B cell (primary cell): ENCODE measurements around the gene PPTC7. TPM values are rescaled to one million over a fixed set of nuclear protein-coding genes. Genes with fewer than 3 reads are reported as not detected.

ENCODE experiments used
- polyA plus RNA-seq: library from polyadenylated mRNA; depleted of rRNA; stranded (reverse); fragments of >200 nt; gene quantifications from 2 replicates; pipeline ENCODE4 v1.2.3, GENCODE V29; 2012
- small RNA-seq: library from RNA; depleted of rRNA; stranded (forward); fragments of <200 nt; gene quantifications from one replicate; pipeline ENCODE3, GENCODE V24; 2012; ENCODE audit warnings: low replicate concordance, low read depth; ENCODE audit not compliant: insufficient read length
- total RNA-seq, 2 donors: library from RNA; stranded (reverse); fragments of 120-200 nt in 1 of 2; gene quantifications; 1 replicate in 1 of 2; 2 replicates in 1 of 2; pipeline versions ENCODE4 v1.2.3 to v1.2.4, GENCODE V29; 2013 to 2022

Gene PPTC7
- total and polyA plus RNA-seq, 2 donors (not counting 1 experiment from before 2014, with no cell fraction given): 20.7 to 44.9 TPM

Small RNA genes within 50 kb of the gene (small RNA-seq; reads per million reads assigned to genes)
- gene RF00278 (not detected), gene RN7SL387P (not detected)

Other genes starting within 250 kb of the PPTC7 start
- gene ANAPC7, start 179.6 kb downstream of the PPTC7 start, total RNA-seq: 68.4 and 68.8 TPM in 2 replicates
- 56.9 and 60.1 TPM in 2 replicates for gene ANAPC7, start 179.6 kb downstream of the PPTC7 start, polyA plus RNA-seq
- 360 and 374 TPM in 2 replicates for gene ARPC3, start 133.0 kb downstream of the PPTC7 start, total RNA-seq
- gene ARPC3, start 133.0 kb downstream of the PPTC7 start, polyA plus RNA-seq: 121 and 197 TPM in 2 replicates
- 12.3 and 13.4 TPM in 2 replicates for gene GPN3, start 115.1 kb downstream of the PPTC7 start, total RNA-seq
- 5.3 and 6.7 TPM in 2 replicates for gene GPN3, start 115.1 kb downstream of the PPTC7 start, polyA plus RNA-seq
- gene FAM216A, start 114.5 kb downstream of the PPTC7 start, total RNA-seq: 15.4 and 15.7 TPM in 2 replicates
- gene FAM216A, start 114.5 kb downstream of the PPTC7 start, polyA plus RNA-seq: 19.7 and 25.2 TPM in 2 replicates
- 117 and 118 TPM in 2 replicates for gene VPS29, start 81.2 kb downstream of the PPTC7 start, total RNA-seq
- 104 and 115 TPM in 2 replicates for gene VPS29, start 81.2 kb downstream of the PPTC7 start, polyA plus RNA-seq
- 1.5 and 1.7 TPM in 2 replicates for gene RAD9B, start 81.0 kb downstream of the PPTC7 start, total RNA-seq
- 0.59 and 0.75 TPM in 2 replicates for gene RAD9B, start 81.0 kb downstream of the PPTC7 start, polyA plus RNA-seq
- 69.8 and 74.5 TPM in 2 replicates for gene TCTN1, start 30.8 kb upstream of the PPTC7 start, total RNA-seq
- gene TCTN1, start 30.8 kb upstream of the PPTC7 start, polyA plus RNA-seq: 49.1 and 76.9 TPM in 2 replicates
- gene HVCN1, start 105.8 kb upstream of the PPTC7 start, total RNA-seq: 216 and 228 TPM in 2 replicates
- 422 and 658 TPM in 2 replicates for gene HVCN1, start 105.8 kb upstream of the PPTC7 start, polyA plus RNA-seq
- gene PPP1CC, start 159.6 kb upstream of the PPTC7 start, total RNA-seq: 146 and 150 TPM in 2 replicates
- 70.0 and 90.8 TPM in 2 replicates for gene PPP1CC, start 159.6 kb upstream of the PPTC7 start, polyA plus RNA-seq